ENCODE results near the gene F2R.
"Not testable (repeated sequence)": the region's sequence is repeated elsewhere in the genome, so short reads cannot be mapped to it uniquely, and the experiment has no call there.

DNA sequence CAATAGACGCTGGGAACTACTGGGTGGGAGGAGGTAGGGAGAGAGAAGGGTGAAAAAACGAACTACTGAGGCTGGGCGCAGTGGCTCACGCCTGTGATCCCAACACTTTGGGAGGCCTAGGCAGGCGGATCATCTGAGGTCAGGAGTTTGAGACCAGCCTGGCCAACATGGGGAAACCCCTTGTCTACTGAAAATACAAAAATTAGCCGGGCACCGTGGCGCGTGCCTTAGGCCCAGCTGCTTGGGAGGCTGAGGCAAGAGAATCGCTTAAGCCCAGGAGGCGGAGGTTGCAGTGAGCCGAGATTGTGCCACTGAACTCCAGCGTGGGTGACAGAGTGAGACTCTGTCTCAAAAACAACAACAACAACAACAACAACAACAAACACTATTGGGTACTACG is 55.1 kb downstream of the F2R start:
- TF ChIP-seq SUZ12 (IDR thresholded peaks at IDR 0.05; ENCODE audit: extremely low read depth, insufficient read depth, insufficient read length); ZNF274 (IDR thresholded peaks at IDR 0.05; ENCODE audit: low read depth, low read length); YY1 (IDR thresholded peaks at IDR 0.05; ENCODE audit: insufficient read depth, insufficient read length): not testable (repeated sequence)
